Stimulated activated CD4-positive, alpha-beta T cell treated with anti-CD3 and anti-CD28 coated beads, Interleukin-15, amount 100 ng/mL, for 24 hours (primary cell): Measurements from ENCODE around the gene CNPY1.
A peak's percentile ranks its signal among the peaks of the same experiment; 100 is the strongest.
"Not testable (repeated sequence)": the region's sequence is repeated elsewhere in the genome, so short reads cannot be mapped to it uniquely, and the experiment has no call there.

ENCODE experiments used
- DNase-seq: peaks from one replicate; pipeline ENCODE4 v3.0.0-alpha.2; 2020

Gene CNPY1

GRCh38 chr7:155530601-155531000 is 15.8 kb downstream of the CNPY1 start:
- DNase-seq, result no peak

DNA sequence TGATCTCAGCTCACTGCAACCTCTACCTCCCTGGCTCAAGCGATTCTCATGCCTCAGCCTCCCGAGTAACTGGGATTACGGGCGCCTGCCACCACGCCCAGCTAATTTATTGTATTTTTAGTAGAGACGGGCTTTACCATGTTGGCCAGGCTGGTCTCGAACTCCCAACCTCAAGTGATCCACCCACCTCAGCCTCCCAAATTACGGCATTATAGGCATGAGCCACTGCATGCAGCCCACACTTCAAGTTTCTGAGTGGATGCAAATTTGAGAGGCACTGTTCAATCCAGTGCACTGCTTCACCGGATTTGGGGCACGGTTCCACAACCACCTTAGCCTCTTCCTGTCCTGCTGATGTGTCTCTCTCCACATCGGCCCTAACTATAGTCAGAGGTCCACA is 16.5 kb downstream of the CNPY1 start:
- no peak for DNase-seq

DNA sequence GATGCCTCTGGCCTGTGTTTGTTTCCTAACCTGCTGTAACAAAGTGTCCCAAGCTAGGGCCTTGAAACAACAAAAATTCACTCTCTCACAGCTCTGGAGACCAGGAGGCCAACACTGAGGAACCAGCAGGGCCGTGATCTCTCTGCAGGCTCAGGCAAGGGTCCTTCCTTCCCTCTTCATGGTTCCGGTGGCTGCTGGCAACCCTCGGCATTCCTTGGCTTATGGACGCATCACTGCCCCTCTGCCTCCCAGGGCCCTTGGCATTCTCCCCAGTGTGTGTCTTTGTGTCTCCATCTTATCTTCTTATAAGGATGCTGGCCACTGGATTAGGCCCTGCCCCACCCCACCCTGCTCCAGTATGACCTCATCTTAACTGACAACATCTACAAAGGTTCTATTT is 17.0 kb downstream of the CNPY1 start:
- no peak for DNase-seq

DNA sequence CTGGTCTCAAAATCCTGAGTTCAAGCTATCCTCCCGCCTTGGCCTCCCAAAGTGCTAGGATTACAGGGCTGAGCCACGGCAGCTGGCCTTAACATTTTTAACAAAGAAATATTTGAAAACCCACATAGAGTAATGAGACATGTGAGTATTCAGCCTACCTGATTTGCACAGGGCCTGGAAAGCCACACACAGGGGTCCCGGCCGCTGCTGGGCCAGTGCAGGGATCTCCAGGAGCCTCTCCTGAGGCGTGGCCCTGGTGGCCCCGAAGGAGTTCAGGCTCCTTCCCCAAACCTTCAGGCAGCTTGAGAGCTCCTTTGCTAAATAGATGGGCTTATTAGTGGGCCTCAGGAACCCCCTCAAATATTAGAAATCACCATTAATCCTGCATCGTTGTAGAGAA is 18.7 kb downstream of the CNPY1 start:
- DNase-seq, result no peak

GRCh38 chr7:155526225-155526624 is 20.1 kb downstream of the CNPY1 start:
- DNase-seq, result no peak

DNA sequence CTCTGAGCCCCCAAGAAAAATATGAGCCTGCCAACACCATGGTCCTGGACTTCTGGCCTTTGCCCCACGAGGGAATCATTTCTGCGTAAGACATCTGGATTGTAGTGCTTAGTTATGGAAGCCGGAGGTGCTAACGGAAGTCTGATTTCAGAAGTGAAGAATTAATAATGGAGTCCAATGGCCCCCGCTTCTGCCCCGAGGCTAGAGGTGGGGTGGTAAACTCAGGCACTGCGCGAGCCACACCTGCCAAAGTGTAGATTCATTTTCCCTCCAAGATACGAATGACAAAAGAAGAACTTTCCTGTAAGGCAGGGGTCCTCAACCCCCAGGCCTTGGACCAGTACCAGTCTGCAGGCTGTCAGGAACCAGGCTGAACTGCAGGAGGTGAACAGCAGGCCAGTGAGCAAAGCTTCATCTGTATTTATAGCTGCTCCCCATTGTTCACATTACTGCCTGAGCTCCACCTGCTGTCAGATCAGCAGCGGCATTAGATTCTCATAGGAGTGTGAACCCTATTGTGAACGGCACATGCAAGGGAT is 22.3 kb downstream of the CNPY1 start:
- DNase-seq, result no peak

GRCh38 chr7:155523168-155523675 is 23.1 kb downstream of the CNPY1 start:
- DNase-seq, result no peak

DNA sequence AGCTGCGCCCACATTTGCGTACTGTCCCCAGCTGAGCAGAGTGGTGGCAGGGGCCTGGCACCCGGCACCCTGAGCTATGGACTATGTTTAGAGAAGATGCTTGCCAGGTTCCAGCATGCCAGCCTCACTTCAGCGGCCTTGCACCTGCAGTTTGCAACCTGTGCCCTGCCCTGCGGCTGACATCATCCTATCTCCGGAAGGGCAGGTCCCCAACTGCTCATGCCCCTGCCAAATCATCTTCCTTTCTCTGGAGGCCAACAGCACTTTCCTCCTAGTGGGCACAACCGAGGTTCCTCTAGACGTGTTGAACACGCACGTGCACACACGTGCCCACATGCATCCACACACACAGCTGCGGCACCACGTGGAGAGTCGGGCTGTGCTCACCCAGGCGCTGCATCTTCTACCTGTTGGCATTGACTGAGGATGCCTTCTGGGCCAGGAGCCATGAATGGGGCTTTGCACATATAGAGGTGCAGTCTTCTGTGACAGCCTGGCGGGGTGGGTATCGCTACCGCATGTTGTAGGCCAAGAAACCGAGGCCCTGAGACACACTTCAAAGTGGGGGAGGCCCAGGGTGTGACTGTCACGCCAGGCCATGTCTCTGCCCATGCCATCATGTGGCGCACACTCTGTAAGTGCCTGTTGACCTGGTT is 24.5 kb downstream of the CNPY1 start:
- DNase-seq, result no peak

DNA sequence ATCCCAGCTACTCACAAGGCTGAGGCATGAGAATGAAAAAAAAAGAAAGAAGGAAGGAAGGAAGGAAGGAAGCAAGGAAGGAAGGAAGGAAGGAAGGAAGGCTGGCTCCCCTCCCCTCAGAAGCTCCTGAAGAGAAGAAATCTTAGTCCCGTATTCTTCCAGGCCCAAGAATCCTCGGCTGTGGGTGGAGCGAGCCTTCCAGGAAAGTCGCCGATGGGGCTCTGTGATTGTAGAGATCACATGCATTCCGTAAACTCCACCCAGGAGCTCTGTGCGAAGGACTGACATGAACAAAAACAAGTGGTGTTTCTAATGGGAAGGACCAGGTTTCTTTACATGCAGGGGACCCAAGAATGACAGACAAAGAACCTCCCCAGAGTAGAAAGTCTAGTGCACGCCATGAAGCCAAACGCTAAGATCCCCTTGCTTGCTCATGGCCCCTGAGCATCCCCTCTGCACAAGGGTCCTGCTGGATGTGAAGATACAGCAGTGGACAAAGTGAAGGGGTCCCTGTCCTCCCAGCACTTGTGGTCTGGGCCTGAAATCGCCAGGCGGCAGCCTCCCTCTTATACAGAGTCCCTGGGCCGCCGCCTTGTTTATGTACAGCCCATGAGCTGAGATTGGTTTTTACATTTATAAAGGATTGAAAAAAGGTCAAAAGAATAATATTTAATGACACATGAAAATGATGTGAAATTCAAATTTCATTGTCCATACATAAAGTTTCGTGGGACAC is 25.2 kb downstream of the CNPY1 start:
- no peak for DNase-seq

- DNase-seq, result no peak
These were observed 26.2 kb downstream of the CNPY1 start for GRCh38 chr7:155520114-155520513.

- DNase-seq, result not testable (repeated sequence)
These were observed 27.0 kb downstream of the CNPY1 start for GRCh38 chr7:155519358-155519757.

GRCh38 chr7:155518633-155519032 is 27.7 kb downstream of the CNPY1 start:
- no peak for DNase-seq

DNA sequence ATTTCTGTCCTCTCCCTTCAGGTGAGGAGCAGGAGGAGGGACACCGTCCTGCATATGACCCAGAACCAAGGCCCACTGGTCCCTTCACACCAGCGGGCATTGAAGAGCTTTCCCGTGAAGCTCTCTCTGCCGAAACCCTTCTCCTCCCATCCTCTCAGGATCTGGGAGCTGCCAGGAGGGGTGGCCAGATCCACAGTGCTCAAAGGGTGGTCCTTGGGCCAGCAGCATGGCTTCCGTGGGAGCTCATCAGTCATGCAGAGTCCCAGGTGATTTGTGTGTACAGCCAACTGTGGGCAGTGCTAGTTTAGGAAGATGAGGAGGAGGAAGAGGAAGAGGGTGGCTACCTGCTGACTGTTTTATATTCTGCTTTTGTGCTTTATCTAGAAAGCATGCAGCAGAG is 28.4 kb downstream of the CNPY1 start:
- DNase-seq, result no peak

GRCh38 chr7:155517452-155517851 is 28.9 kb downstream of the CNPY1 start:
- no peak for DNase-seq

- no peak for DNase-seq
These were observed 29.9 kb downstream of the CNPY1 start for GRCh38 chr7:155516466-155516865.

- no peak for DNase-seq
These were observed 31.0 kb downstream of the CNPY1 start for GRCh38 chr7:155515318-155515717.

GRCh38 chr7:155514296-155514695 is 32.1 kb downstream of the CNPY1 start:
- DNase-seq, result no peak

GRCh38 chr7:155513543-155514285 is 32.6 kb downstream of the CNPY1 start:
- no peak for DNase-seq

DNA sequence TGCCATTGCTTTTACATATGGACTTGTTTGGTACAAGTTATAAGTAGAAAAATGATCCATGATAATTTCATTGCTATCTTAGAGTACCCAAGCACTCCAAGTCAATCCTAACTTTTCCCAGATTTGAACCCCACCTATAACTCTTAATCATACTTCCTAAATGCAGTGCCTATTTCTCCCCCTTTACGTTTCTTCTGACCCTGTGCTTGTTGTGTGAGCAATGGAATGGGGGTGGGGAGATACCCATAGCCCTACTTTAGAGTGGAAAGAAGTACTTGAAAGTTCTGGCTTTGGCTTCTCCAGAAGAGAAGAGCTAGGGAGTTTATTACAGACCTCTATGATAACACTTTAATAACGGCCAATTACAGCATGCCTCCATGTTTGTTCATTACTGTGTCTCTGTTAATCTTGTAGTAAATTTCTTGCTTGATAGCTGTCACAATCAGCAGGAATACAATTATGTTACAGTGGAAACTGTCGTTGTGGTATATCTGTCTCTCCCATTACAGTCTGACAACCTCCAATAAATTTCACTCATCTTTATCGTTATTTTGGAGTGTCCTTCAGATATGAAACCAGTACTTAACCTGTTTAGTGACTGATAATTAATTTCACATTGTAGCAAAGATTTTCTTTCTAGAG is 34.0 kb downstream of the CNPY1 start:
- DNase-seq, result no peak

DNA sequence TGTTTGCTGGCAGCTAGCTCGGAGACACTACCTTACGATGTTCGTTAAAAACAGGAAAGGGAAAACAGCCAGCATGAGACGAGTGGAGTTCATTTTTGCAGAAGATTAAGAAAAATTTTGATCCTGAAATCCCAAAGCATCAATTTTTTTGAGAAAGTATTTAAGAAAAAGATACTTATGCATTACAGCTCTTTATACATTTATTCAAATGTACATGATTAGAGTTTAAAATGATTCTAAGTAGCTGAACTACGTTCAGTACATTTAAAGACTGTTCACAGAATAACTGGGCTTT is 34.7 kb downstream of the CNPY1 start:
- DNase-seq, result no peak

- DNase-seq, result no peak
These were observed 35.2 kb downstream of the CNPY1 start for GRCh38 chr7:155510975-155511701.

- peak; percentile 23 for DNase-seq
These were observed 36.4 kb downstream of the CNPY1 start for GRCh38 chr7:155509725-155510551.
